AG09319 (cell line): ENCODE data around the gene CFAP65.

Source experiments
- DNase-seq: peaks from one replicate; pipeline ENCODE4 v3.0.0-alpha.2; 2010; ENCODE audit warnings: low read depth; ENCODE audit errors: extremely low read depth
- CTCF ChIP-seq: IDR thresholded peaks from 2 replicates; pipeline ENCODE4 v1.5.1; 2011; ENCODE audit warnings: low read depth, mild to moderate bottlenecking, inconsistent platforms, low read length, moderate library complexity

CFAP65 gene

GRCh38 chr2:219084791-219085190 is 43.5 kb upstream of the CFAP65 start:
- no peak for TF ChIP-seq CTCF
- DNase-seq = no peak

- TF ChIP-seq CTCF = no peak
- no peak for DNase-seq
Observed at GRCh38 chr2:219082332-219082958, 41.1 kb upstream of the CFAP65 start.

- TF ChIP-seq CTCF = no peak
- no peak for DNase-seq
Observed at GRCh38 chr2:219081701-219082331, 40.5 kb upstream of the CFAP65 start.

GRCh38 chr2:219081096-219081495 is 39.8 kb upstream of the CFAP65 start:
- TF ChIP-seq CTCF = no peak
- no peak for DNase-seq

GRCh38 chr2:219079417-219079816 is 38.1 kb upstream of the CFAP65 start:
- TF ChIP-seq CTCF = no peak
- no peak for DNase-seq

- TF ChIP-seq CTCF = no peak
- DNase-seq = no peak
Observed at GRCh38 chr2:219078951-219079350, 37.6 kb upstream of the CFAP65 start.

- DNase-seq = no peak
- no peak; the same call in 1 of the 2 replicates for TF ChIP-seq CTCF
Observed at GRCh38 chr2:219078126-219078525, 36.8 kb upstream of the CFAP65 start.
